ENCODE results near the gene BCDIN3D.

DNA sequence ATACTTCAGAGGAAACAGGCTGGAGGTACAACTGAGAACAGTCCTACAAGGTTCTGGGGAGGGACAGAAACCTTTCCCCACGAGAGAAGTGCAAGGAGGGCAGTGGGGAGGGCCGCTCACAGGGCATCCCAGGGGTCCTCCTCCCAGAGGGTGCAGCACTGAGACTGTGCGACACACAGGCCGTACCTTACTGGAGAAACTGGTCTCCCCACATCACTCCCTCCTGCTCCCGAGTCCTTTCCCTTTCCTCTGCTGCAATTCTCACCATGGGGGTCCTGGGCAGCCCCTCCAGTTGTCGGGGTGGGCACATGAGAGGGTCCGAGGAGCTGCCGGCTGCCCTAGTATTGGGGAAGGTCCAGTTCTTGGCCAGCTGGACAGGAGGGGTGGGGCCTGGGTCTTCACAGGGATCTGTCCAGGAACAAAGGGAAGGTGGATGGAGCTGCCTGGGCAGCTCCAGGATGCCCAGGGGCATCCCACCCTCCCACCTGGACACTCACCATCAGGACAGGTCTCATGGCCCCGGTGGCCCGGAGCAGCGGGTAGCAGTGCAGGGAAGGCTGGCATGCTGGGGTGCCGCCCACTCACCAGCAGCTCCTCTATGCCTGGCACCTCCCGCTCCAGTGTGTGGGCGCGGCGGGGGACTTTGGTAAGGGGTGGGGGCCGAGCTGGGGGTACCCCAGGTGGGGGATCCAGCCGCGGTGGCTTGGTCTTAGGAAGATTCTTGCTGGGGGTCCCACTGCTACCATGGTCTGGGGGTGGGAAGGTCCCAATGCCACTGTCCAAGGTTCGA is 50.5 kb downstream of the BCDIN3D start:
- TF ChIP-seq, protein P1, sequence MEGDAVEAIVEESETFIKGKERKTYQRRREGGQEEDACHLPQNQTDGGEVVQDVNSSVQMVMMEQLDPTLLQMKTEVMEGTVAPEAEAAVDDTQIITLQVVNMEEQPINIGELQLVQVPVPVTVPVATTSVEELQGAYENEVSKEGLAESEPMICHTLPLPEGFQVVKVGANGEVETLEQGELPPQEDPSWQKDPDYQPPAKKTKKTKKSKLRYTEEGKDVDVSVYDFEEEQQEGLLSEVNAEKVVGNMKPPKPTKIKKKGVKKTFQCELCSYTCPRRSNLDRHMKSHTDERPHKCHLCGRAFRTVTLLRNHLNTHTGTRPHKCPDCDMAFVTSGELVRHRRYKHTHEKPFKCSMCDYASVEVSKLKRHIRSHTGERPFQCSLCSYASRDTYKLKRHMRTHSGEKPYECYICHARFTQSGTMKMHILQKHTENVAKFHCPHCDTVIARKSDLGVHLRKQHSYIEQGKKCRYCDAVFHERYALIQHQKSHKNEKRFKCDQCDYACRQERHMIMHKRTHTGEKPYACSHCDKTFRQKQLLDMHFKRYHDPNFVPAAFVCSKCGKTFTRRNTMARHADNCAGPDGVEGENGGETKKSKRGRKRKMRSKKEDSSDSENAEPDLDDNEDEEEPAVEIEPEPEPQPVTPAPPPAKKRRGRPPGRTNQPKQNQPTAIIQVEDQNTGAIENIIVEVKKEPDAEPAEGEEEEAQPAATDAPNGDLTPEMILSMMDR (IDR thresholded peaks at IDR 0.05; ENCODE audit: extremely low read depth in 1 of 2, insufficient read depth in 1 of 2, low read depth in 1 of 2, low read length in 2 of 2): no peak
- no peak for TF ChIP-seq POLR2AphosphoS5 (IDR thresholded peaks at IDR 0.05; ENCODE audit: insufficient read depth, low read depth, low read length)
- TF ChIP-seq, protein P2, sequence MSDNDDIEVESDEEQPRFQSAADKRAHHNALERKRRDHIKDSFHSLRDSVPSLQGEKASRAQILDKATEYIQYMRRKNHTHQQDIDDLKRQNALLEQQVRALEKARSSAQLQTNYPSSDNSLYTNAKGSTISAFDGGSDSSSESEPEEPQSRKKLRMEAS (IDR thresholded peaks at IDR 0.05; ENCODE audit: insufficient read depth, insufficient read length): no peak
- TF ChIP-seq EZH2 (IDR thresholded peaks at IDR 0.05; ENCODE audit: borderline replicate concordance, low read depth, low read length, severe bottlenecking): no peak
- no peak for TF ChIP-seq MYC (IDR thresholded peaks at IDR 0.05; ENCODE audit: low read depth, low read length)
